Measurements from ENCODE around the gene LCE1E.

DNA sequence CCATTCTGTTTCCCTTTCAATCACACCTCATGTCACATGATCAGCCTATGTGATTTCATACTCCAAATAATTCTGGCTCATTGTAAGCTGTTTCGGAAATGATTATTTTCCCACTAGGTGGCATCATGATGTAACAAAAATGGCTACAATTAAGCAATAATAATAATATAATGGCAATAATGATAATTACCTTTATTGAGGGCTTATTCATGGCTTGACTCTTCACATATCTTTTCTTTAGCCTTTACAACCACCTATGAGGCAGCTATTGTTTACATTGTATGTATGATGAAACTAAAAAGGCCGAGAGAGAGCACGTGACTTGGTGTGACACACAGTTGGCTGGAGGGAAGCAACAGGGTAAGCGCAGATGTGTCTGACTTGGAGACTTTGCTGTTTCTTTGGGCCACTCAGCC, 40.8 kb upstream of the LCE1E start:
- TF ChIP-seq POLR2AphosphoS5 (IDR thresholded peaks at IDR 0.05; ENCODE audit: borderline replicate concordance, low read depth, low read length) (no peak), EZH2 (IDR thresholded peaks at IDR 0.05) (no peak), FOXP2 (optimal IDR thresholded peaks at IDR 0.05; ENCODE audit: control extremely low read depth, extremely low read length, insufficient read depth) (no peak)

All from SK-N-MC (cell line).